HuH-7 (cell line): ENCODE data around the gene TPPP.

Experiments
- DNase-seq: peaks from one replicate; pipeline ENCODE4 v3.0.0; 2011; ENCODE audit warnings: low spot score

TPPP gene

DNA sequence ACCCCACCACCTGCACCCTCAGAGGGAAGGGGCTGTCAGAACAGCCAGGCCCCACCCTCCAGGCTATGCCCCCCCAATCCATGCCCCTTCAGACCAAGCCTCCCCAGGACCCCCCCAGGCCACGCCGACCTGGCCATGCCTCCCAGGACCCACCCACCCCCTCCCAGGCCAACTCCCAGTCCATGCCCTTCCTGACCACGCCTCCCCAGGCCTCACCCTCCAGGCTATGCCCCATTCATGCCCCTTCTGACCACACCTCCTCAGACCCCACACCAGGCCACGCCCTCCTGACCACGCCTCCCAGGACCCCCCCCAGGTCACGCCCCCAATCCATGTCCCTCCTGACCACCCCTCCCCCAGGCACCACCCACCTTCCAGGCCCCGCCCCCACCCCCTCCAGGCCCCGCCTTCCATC lies 27.6 kb downstream of the TPPP start:
- no peak for DNase-seq

DNA sequence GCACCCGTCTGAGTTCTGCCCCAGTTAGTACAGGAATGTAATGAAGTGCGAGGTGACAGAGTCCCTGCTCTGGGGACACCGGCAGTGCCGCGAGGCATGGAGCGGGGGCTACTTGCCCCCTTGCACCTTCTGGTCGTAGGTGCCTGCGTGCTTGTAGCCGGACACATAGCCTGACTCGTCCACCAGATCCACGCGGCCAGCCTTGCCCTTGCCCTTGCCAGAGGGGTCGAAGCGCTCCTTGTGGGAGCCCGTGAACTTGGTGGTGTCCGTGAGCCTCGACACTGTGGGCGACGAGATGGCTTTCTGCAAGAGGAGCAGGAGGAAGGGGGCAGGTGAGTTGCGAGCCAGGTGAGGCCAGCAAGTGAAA lies 28.2 kb downstream of the TPPP start:
- DNase-seq = no peak

DNA sequence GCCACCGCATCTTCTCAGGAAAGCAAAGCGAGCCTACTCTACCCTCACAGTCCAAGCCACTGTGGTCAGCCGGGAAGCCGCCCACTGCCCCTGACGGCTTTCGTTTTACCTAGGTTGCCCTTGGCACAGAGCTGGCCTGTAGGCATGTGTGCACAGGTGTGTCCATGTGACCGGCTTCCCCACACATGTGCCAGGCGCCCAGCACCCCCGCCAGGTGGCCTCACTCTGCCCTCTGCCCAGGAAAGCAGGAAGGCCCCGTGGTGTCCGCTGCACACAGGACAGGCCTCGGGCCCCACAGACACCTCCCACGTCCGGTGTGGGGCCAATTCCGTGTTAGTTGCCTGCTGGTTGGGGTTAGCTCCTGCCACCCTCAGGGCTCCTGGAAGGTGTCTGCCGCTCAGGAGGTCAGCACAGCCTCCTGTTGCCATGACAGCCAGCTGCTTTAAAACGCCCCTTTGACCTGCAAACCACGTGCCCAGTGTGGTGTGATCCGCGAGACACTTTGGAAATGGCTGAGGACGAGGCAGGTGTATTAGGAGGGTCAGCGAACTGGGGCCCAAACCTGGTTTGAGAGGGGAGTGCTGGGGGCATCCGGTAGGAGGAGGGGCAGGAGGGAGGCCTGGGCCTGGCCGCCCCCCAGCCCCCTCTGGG lies 28.7 kb downstream of the TPPP start:
- no peak for DNase-seq

DNA sequence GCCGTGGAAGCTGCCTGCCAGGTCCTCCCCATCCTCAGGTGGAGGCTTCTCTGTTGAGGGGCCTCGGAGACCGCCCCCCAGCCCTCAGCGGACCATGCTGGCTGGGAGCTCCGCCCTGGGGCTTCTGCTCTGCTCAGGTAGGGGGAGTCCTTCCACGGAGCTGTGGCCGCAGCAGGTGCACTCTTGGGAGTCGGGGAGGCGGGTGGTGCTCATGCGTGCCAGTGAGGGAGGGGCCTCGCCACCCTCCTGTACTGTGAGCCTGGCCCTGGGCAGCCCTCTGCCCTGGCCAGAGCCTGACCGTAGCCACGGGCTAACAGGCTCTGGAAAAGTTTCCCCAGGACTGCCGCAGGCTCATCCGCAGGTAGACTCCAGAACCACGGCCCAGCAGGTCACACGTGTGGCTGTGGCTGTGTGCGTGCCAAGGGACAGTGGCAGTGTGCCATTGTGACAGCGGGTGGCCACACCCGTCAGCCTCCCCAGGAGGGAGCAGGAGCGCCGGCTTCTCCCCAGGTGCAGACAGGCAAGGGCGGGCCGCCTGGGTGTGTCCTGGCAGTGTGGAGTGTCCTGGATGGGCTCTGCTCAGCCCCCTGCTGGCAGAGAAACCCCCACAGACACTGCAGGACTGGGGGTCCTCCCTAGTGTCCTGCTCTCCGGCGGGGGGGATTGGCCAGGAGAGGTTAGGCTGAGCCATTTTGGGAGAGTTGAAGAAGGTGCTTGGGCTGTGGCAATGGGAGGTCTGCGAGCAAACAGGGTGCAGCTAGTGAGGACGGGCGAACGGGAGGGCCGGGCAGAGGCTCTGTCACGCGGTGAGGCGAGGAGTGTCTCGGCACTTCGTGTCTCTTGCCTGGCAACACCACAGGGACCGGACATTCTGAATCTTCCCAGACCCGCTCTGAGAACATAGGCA lies 29.5 kb downstream of the TPPP start:
- DNase-seq = no peak

DNA sequence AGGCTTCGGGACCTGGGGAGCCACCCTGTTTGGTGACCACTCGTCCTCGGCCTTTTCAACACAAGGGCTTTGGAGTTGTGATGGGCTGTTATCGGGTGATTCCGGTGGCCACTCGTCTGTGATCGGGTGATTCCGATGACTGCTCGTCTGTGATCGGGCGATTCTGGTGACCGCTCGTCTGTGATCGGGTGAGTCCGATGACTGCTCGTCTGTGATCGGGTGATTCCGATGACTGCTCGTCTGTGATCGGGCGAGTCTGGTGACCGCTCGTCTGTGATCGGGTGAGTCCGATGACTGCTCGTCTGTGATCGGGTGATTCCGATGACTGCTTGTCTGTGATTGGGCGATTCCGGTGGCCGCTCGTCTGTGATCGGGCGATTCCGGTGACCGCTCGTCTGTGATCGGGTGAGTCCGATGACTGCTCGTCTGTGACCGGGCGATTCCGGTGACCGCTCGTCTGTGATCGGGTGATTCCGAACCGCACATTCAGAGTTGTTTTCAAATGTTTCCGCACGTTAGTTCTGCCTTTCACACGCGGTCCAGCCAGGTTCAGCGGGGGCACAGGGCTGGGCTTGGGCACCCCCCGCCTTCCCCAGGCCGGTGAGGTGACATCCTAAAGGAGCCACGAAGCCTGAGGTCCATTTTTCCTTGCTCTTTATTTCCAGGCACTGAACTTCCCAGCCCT lies 30.3 kb downstream of the TPPP start:
- no peak for DNase-seq

DNA sequence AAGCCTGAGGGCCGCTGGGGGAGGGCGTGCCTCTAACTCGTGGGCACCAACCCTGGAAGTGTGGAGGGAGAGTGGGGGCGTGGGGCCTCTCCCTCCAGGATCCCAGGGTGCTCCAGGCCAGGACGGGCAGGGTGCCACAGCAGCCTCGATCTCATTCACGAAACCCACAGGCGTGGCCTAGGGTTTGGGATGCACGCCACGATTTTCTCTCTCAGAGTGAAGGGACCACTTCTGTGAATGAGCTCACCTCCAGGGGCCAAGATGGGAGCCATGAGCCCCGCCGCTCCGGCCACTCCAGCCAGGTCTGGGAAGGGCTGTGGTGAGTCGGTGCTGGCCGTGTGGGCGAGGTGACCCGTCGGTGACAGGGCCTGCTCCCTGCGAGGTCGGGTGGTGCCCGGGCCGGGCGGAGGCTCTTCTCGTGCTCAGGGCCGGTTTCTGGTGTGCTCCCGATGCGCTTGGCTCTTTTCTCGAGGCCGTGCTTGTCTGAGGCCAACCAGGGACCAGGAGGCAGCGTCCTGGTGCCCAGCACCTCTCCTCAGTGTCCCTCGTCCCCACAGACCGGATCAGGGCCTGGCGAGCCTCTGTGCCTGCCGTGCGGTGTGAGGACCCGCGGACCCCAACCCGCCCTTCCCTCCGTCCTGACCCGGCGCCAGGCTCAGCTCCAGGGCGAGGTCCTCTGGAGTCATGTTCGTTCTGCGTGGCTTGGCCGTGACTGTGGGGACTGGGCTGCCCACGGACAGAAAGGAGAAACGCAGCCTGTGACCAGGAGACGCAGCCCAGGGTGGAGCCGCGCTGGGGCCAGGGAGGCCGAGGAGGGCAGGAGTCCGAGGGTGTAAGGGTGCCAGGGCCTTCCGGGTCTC lies 31.0 kb downstream of the TPPP start:
- no peak for DNase-seq

DNA sequence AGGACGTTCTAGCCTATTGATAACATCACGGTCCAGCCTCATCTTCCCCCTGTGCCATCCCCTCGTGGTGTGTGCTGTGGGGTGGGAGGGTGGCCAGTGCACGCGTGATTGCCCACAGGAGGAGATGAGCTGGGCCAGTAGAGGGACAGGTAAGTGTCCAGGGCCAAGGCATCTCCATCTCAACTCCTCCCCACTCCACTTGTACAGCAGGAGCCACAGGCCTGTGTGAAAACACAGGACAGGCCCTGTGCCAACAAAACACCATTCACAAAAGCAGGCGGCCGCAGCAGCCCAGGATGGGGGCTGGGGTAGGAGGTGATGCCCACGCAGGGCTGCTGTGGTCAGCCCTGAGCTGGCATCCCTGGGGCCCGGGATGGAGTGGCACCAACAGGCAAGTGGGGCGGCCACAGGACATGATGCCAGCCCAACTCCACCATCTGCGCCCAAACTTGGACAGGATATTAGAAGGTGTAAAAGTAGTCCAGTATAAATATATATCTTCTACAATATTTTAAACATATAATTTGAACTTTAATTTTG lies 32.6 kb downstream of the TPPP start:
- DNase-seq = no peak

DNA sequence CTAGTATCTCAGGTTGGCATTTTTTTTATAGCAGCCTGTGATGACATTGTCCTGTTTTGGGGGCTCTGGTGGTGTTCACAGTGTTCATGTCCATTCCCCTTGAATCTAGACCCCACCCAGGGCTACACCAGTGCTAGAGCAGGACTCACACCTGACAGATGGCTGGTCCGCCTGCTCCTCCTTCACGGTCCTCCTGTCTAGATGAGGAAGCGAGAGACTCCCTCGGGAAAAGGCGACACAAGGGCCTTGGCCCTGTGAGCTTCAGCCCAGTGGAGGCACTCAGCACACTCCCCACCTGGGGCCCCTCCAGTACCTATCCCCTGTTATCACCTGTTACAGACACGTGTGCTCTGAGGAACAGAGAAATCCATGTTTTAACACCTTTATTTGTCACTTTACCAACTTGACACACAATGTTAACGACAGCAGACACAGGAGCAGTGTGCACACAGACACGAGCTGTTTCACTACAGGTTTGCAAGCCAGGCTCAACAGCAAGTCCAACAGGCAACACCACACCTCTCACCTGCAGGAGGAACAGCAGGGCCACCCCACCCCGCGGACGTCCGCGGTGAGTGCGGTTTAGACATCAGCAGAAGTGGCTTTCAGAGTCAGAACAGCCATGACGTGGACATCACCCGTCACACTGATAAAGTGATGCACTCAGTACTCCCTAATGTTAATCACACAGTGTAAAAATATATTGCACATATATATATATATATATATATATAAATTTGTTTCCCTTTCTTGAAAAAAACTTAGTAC lies 33.5 kb downstream of the TPPP start:
- no peak for DNase-seq

DNA sequence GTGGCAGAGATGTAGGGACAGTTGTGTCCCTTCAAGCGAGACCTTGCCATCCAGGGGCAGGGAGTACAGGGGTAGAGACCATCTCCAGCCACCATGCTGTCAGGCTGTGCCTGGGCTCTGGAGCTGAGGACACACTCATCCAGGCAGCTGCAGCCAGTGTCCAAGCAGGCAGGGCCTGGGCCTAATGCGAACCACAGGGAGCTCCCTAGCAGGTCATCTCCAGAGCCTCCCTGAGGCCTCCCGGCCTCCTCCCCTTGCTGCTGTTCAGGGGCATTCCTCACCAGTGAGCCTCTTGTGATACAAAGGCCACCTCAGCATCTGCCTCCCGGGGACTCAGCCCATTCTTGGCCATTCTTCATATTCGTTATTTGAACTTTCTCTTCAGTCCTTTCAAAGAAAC lies 35.0 kb downstream of the TPPP start:
- DNase-seq = no peak

DNA sequence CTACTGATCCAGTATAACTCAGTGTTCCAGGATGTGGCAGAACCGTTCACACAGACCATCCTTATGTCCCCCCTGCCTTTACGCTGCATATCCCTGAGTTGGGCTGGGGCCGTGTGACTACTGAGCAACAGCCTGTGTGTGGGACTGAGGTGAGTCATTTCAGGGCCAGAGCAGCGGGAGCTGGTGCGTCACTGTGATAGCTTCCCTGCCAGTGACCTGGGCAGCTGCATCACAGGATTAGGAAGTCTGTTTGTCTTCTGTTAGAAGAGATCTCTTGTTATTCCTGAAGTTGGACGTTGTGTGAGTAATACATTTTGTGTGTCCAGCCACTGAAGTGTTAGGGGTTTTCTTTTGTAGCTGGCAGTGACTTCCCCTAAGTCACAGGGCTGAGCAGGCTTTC lies 35.6 kb downstream of the TPPP start:
- DNase-seq = no peak

DNA sequence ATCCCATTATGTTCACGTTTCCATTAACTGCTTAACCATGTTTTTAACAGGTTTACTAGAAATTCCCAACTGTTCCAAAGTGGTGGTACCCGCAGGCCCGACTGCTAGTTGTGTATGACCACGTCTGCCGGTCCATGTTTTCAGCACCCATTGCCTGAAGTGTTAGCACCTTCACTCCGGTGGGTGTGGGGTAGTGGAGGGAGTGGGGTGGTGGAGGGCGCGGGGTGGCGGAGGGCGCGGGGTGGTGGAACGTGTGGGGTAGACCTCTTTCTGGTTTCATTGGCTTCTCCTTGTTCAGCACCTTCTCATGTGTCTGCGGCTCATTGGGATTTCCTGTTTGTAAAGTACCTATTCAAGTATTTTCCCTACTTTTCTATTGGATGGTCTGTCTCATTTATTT lies 37.7 kb downstream of the TPPP start:
- DNase-seq = no peak

DNA sequence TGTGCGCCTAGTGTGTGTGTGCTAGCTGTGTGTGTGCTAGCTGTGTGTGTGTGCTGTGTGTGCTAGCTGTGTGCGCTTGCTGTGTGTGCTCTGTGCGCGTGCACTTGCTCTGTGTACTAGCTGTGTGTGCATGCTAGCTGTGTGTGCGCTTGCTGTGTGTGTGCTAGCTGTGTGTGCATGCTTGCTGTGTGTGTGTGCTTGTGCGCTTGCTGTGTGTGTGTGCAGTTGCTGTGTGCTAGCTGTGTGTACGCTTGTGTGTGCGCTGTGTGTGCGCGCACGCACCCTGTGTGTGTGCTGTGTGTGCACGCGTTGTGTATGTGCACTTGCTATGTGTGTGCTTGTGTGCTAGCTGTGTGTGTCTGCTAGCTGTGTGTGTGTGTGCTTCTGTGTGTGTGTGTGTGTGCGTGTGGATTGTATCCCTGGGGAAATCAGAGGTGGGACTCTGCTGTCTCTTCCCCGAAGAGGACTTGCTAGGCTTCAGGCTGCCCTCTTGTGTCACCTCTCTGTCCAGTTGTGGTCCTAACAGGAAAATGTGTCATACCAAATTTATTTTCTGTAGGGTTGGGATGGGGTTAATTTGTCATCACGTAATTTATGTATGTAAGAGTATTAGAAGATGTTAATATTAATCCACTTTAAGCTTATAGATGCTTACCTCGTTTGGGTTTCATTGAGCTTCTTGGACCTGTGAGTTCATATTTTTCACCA lies 38.9 kb downstream of the TPPP start:
- no peak for DNase-seq

DNA sequence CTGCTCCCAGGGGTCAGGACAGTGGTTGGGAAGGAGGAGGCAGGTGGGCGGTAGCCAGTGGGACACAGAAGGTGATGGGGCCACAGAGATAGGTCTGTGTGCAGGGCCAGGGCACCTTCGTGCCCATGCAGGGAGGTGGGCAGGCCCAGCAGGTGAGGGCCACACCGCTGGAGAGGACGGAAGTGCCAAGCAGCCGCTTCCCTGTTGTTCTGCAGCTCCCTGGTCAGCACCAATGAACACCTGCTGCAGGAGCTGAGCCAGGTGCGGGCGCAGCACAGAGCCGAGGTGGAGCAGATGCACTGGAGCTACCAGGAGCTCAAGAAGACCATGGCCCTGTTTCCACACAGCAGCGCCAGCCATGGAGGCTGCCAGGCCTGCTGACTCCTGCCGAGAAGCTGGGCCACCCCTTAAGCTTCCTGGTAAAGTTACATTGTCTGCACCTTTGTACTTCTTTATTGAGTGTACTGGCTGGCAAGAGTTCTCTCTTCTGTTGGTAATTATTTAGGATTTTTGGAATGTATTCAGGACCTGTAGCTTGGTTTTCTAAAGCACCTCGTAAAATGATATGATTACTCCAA lies 40.3 kb downstream of the TPPP start:
- no peak for DNase-seq

DNA sequence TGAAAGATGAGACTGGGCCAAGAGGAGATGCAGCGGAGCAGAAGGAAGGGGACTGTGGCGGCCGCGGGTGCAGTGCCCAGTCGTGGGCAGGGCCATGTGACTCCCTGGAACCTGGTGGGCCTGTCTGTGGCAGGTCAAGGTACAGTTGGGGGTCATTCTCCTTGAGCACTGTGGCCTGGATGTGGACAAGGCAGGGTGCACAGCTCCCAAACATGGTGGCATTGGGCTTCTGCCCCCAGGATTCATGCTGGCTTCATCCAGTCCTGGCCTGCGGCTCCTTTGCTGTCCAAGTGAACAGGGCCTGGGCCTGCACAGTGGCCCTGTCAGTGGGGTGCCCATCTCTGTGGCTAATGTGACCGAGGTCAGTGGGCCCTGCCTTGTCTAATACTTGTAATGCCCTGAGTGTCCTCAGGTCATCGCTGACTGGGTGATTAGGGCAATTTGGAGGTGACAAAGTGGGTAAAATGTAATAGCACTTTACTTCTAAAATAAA lies 41.1 kb downstream of the TPPP start:
- no peak for DNase-seq

DNA sequence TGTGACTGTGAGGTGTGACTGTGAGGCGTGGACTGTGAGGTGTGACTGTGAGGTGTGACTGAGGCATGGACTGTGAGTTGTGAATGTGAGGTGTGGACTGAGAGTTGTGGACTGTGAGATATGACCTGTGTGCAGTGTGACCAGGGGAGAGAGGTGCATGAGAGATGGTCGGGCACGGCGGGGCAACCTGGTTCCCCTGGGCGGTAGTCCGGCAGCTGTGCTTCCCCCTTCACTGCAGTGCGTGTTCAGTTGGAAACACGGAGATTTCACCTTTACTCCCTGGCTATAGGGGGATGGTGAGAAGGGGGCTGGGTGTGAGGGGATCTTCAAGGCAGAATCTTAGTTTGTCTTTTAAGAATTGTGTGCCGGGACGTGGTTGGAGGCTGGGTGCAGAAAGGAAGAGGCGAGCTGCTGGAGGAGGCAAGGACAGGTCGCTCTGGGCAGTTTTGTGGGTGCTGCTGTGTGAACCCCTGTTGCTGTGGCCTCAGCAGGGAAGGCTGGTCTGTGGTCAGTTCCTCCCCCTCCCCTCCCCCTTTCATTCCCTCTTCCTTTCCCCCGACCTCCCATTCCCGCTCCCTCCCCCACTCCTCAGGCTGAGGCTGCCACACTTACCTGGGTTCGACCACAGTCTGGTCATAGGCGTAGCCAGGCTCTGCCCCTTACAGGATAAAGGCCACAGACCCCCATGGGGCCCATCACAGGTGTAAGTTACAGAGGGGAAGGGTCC lies 41.7 kb downstream of the TPPP start:
- DNase-seq = no peak

DNA sequence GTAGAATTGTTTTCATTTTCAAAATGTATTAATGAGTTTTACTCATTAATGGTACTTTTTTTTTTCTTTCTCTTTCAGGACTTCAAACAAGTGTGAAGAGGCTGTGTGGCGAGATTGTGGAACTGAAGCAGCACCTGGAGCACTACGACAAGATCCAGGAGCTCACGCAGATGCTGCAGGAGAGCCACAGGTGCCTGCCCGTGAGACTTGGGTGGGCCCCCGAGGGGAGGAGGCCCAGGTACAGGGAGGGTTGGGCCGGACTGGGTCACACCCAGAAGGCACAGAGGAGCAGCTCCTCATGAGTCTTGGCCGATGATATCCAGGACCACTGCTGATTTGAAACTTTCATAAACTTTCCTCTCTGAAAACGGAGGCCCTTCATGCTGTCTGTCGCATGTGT lies 45.4 kb downstream of the TPPP start:
- no peak for DNase-seq

DNA sequence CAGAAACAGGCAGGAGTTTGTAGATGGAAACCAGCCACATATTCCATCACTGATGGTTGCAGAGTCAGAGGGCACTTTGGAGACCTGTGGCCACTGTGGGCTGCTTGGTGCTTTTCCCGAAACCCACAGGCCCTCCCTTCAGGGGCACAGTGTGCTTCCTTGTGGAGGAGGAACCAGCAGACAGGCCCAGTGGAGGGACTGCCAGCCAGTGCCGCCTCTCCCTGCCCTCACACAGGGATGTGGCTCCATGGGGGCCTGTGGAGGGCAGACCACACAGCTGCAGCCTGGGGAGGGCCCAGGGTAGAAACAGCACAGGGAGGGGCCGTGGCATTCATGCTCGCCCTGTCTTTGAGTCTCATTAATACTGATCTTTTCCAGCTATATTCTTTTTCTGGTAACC lies 45.8 kb downstream of the TPPP start:
- no peak for DNase-seq

DNA sequence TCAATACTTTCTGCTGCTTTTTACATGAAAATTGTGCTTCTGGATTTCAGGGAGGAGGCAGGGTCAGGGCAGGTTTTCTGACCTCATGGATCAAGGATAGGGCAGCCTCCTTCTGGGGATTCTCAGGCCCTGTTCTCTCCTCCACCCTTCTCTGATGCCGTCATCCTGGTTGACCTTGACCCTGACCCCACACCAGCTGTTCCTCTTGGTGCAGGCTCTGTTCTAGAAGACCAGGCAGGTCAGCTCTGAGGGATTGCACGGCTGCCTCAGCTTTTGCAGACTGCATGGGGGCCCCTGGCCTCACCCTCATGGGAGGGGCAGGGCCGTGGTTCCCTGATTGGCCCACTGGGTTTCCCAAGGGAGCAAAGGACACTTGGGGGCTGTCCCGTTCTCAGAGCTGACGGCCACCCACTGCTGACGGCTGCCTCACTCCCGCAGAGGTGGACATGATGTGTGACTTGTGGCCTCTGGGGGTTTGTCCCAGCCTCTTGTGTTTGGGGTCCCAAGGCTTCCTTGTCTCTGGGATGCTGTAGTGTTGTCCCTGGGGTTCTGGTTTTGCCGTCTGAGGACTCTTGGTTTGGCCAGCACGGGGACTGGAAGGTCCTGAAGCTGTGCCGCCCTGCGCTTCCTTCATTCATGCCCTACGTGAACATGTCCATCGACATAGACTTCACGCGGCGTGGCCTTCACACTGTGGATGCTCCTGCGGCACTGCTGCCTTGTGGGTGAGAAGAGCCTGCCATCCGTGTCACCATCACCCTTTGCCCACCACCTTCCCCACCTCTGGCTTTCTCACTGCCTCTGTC lies 46.6 kb downstream of the TPPP start:
- no peak for DNase-seq
